Amygdala (tissue), 56 donors: ENCODE data around the gene MAPKAP1.
"Not testable (repeated sequence)": the region's sequence is repeated elsewhere in the genome, so short reads cannot be mapped to it uniquely, and the experiment has no call there.

ENCODE experiments used
- DNase-seq, 56 donors: peaks; one replicate each; lab custom pipeline; 2025; lab: John Stamatoyannopoulos, UW

Gene MAPKAP1

DNA sequence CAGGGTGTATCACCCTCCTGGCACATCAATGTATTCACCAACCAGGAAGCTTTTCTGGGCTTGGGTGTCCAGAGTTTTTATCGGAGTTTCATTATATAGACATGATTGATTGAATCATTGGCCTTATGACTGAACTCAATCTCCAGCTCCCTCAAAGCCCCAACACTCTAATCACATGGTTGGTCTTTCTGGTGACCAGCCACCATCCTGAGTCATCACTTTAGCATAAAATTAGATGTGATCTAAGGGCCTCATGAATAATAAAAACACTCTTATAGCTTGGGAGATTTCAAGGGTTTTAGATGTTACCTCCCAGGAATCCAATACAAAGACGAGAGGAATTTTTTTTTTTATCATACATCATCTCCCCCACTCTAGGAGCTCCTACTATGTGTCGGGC lies 32.4 kb upstream of the MAPKAP1 start:
- no peak for DNase-seq

DNA sequence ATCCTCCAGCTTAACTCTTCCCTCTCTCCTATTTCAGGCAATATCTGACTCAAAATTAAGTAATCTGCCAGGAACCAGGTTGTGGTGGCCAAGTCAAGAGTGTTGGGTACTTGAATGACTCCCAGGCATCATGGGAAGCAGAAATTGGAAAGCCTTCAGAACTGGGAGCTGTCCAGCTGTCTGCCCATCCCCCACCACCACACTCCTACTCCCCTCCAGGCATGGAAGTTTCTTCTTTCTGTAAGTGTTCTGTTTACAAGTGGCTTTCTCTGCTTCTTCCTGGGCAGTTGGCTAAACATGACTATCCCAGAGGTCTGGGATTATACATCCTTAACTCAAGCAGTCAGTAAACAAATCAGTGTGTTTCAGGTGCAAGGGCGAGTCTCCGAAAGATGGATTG lies 25.6 kb upstream of the MAPKAP1 start:
- no peak for DNase-seq

- no peak for DNase-seq
Measured at GRCh38 chr9:125730168-125730567, 23.2 kb upstream of the MAPKAP1 start.

DNA sequence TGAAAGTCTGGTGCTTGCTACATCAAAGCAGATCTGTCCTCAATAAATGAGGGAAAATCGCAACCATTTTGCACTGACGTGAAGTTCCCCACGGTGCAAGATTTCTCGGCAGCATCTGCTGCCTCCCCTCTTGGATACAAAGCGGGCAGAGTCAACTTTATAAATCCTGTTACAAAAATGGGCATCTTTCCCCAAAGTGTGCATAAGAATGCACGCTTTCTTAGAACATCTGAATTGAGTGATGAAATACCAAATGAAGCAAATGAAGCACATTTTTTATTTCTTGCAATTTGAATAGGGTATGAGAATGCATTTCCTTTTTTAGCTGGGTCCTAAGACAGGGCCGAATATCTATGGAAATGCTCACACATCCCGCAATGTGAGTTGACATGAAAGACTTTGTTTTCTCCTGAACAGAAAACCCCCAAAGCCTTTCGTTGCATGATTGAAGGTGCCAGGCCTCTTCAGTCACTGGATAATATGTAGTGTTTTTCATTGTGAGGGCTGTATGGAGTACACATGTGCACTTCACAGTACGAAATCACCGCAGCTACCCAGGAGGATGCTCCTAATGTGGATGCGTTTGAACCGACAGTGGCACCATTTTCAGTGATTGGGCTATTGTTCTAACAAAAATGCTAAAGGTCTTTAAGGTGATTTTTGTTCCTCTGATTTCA lies 19.6 kb upstream of the MAPKAP1 start:
- DNase-seq = no peak

- no peak for DNase-seq
Measured at GRCh38 chr9:125707472-125707804, 430 bp upstream of the MAPKAP1 start.

DNA sequence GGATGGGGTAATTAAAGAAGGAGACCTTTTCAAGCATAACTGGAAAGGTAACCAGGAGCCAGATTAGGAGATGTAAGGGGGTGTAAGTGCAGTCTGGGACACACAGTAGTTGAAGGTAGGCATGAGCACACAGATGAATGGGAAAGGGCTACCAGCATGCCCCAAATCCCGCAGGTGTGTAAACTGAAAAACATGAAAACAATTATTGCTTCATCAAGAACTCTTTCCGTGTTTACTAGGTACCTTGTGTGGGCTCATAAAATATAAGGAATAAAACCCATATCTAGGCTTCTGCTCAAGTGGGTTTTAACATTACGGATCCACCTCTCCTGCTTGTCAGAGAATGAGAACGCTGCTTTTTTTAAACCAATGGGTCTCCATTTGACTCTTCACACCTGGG lies 1.1 kb downstream of the MAPKAP1 start:
- DNase-seq = no peak

GRCh38 chr9:125703662-125704061 lies 3.3 kb downstream of the MAPKAP1 start:
- DNase-seq = no peak

DNA sequence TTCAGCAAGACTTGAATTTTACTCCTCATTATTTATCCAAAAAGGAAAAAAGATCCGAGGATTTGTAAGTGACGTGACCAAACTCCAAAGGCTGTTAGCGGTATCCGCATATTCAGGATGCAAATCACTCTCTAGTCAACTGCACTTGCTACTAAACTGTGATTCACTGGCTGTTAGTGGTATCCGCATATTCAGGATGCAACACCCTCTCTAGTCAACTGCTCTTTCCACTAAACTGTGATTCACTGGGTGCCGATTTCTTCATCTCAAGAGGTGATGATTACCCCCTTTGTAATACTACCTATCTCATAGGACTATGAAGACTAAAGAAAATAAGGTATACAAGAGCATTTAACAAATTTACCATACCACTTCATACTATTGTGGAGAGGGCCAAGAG lies 5.7 kb downstream of the MAPKAP1 start:
- no peak for DNase-seq

DNA sequence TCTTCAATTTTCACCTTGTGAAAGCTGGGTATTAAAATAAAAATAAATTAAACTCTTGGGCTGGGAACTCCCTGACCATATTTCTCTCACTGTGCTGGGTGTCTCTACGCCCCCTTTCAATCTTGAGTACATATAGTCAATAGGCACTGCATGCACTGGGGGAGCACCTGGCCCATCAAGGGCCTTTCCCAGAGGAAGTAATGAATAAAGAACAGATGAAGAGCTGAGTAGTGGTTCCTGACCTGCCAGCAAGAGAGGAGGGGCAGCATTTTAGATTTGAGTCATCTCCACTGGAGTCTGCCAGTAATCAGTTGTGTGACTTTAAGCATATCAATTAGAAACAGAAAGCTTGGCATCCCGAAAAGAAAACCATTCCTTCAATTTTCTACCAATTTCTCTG lies 6.2 kb downstream of the MAPKAP1 start:
- no peak for DNase-seq

DNA sequence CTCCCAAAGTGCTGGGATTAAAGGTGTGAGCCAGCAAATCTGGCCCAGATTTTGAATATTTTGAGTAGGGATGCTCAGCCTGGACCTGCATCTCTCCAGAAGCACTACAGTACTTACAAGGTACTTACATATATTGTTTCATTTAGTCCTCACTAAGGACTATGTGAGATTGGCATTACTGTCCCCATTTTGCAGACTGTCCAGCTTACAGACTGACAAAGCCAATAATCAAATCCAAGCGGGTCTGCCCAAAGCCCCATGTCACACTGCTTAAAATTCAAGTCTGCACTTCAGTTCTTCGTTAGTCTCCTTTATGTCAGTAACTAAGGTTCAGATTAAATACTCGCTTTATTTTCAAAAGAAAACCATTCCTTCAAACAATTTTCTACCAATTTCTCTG lies 7.1 kb downstream of the MAPKAP1 start:
- DNase-seq = no peak

DNA sequence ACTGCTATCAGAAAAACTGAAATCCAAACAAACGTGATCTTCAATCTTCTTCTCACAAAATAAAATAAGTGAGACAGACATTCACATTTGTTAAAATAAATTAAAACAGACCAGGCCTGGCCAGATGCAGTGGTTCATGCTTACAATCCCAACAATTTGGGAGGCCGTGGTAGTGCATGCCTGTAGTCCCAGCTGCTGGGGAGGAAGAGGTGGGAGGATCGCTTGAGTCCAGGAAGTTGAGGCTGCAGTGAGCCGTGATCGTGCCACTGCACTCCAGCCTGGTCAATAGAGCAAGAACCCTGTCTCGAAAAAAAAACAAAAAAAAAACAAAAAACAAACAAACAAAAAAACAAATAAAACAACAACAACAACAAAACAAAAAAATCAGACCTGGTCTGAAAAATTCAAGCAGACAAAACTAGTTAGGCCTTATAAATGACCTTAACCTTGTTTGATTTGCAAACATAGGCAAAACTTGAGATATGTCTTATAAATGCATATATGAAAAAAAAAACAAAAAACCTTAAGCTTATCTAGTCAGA lies 10.8 kb downstream of the MAPKAP1 start:
- no peak for DNase-seq

- not testable (repeated sequence) for DNase-seq
Measured at GRCh38 chr9:125695548-125695947, 11.5 kb downstream of the MAPKAP1 start.

GRCh38 chr9:125694478-125694877 lies 12.5 kb downstream of the MAPKAP1 start:
- no peak for DNase-seq

DNA sequence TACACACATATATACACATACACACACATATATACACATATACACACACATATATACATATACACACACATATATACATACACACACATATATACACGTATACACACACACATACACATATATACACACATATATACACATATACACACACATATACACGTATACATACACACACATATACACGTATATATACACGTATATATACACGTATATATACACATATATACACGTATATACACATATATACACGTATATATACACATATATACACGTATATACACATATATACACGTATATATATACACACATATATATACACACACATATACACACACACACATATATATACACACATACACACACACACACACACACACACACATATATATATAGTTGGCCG lies 13.5 kb downstream of the MAPKAP1 start:
- not testable (repeated sequence) for DNase-seq

DNA sequence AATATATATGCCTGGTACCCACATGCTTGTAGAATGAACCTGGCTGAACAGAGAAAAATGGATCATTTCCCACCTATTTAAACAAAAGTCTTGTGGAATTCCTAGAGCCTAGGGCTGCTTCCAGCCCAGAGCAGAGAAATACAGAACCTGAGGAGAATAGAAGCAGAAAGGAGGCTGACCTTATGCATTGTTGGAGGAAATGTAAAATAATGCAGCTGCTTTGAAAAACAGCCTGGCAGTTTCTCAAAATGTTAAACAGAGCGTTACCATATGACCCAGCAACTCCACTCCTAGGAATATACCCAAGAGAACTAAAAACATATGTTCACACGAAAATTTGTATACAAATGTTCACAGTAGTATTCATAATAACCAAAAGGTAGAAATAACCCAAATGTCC lies 15.1 kb downstream of the MAPKAP1 start:
- no peak for DNase-seq

GRCh38 chr9:125690679-125691078 lies 16.3 kb downstream of the MAPKAP1 start:
- DNase-seq = no peak

DNA sequence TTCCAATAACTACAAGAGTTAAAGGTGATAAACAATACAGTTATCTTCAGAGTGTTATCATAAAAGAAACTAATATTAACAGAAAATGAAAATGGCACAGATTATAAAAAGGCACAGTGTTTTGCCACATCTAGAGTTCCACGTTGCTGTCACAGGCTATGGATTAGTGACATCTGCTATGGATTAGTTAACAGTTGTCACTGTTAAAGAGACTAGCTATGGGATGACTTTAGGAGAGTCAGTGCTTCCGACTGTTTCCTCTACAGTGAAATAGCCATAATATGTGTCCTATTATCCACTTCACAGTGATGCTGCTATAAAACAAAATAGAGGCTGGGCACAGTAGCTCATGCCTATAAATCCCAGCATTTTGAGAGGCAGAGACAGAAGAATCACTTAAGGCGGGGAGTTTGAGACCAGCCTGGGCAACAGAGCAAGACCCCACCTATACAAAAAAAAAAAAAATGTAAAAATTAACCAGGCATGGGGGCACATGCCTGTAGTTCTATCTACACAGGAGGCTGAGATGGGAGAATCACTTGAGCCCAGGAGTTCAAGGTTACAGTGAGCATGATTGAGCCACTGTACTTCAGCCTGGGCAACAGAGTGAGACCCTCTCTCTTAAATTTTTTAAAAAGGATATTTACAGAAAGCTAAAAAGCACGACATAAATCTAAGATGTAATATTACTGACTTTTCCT lies 19.7 kb downstream of the MAPKAP1 start:
- no peak for DNase-seq

- no peak for DNase-seq
Measured at GRCh38 chr9:125685167-125685566, 21.8 kb downstream of the MAPKAP1 start.

DNA sequence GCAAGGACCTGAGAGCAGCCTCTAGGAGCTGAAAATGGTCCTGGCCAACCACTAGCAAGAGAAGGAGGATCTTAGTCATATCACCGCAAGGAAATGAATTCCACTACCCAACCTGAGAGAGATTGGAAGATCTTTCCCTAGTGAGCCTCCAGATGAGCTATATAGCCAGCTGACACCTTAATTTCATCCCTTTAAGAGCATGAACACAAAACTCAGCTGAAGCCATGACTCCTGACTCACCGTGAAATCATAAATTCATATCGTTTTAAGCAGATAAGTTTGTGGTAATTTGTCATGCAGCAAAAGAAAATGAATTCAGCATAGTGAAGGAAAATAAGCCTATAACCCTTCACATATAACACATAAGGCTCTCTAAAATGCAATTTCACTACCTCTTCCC lies 23.5 kb downstream of the MAPKAP1 start:
- no peak for DNase-seq

DNA sequence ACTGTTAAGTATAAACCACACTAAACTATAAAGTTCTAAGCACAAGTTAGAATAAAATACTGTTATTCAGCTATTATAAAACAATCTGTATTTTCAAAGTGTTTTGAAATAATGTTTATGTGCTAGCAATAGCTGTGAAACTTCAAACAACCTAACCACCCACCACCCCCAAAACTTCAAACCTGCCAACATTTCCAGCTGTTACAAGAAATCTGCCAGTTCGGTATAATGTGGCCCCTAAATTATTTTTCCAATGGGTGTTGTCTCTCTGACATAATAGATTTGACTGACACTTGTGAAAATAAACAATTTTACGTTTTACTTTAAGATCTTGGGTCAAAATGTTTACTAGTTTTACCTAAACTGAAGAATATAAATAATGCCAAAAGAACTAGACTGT lies 24.7 kb downstream of the MAPKAP1 start:
- no peak for DNase-seq

DNA sequence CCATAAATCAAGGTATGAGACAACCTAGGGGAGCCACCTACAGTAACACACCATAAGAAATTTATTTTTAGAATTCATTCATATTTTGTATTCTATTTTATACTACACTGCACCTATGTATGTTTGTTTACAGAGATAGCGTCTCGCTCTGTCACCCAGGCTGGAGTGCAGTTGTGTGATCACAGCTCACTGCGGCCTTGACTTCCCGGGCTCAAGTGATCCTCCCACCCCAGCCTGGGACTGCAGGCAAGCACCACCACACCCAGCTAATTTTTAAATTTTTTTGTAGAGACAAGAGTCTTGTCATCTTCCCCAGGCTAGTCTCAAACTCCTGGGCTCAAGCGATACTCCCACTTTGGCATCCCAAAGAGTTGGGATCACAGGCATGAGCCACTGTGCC lies 25.4 kb downstream of the MAPKAP1 start:
- no peak for DNase-seq

DNA sequence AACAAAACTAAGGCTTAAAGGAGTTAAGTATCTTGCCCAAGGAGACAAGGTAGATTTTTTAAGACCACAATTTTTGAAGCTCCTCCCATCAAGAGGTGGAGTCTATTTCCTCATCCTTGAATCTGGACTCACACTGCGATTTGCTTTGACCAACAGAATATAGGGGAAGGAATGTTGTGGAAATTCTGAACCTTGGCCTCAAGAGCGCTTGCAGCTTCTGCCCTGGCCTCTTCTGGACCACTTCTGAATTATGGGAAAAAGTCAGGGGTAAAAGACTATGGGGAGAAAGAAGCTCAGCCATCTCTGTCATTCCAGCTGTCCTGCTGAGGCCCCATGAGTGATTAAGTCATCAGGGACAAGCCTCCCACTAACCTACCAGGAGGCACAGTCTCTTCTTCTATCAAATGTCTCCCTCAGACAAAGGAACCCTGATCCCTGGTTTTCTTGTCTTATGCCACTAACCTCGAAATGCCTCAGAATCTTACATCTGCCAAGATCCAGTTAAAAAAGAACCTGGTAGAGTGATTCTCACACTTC lies 25.9 kb downstream of the MAPKAP1 start:
- no peak for DNase-seq
